Thyroid gland (tissue), 4 donors: ENCODE measurements around the gene DGAT2. TPM values are rescaled to one million over a fixed set of nuclear protein-coding genes. Genes with fewer than 3 reads are reported as not detected.

ENCODE experiments used
- DNase-seq, 2 donors: peaks; one replicate each; pipeline ENCODE4 v3.0.0-alpha.2; 2019
- H3K27ac ChIP-seq, 3 donors: fragments of 200-600 bp; sonication (generic); 1 replicate in 2 of 3; 2 replicates in 1 of 3; pipeline ENCODE4 v1.5.1; 2016 to 2019; ENCODE audit warnings: mild to moderate bottlenecking in 1 of 3, moderate library complexity in 1 of 3
- H3K27me3 ChIP-seq: fragments of 200-600 bp; sonication (generic); one replicate; pipeline ENCODE4 v1.5.1; 2019
- H3K36me3 ChIP-seq, 2 donors: fragments of 200-600 bp; sonication (generic); one replicate each; pipeline ENCODE4 v1.5.1; 2016 to 2019
- H3K4me1 ChIP-seq, 2 donors: fragments of 200-600 bp; sonication (generic); one replicate each; pipeline ENCODE4 v1.5.1; 2017 to 2019
- H3K4me3 ChIP-seq, 3 donors: fragments of 200-600 bp; sonication (generic); replicated peaks in 1 of 3; 1 replicate in 2 of 3; 2 replicates in 1 of 3; pipeline ENCODE4 v1.5.1; 2016; ENCODE audit warnings: mild to moderate bottlenecking in 1 of 3
- H3K9me3 ChIP-seq: fragments of 200-600 bp; sonication (generic); one replicate; pipeline ENCODE4 v1.5.1; 2017
- POLR2A ChIP-seq, 2 donors: fragments of 450-650 bp; IDR thresholded peaks; one replicate each; pipeline ENCODE4 v1.6.1; 2017; ENCODE audit warnings: antibody characterized with exemption in 2 of 2, mild to moderate bottlenecking in 2 of 2, moderate library complexity in 1 of 2
- WGBS, 2 donors: methylation state at CpG; one replicate each; pipeline ENCODE4 v1.1.5; 2017; 5-methylcytosine and 5-hydroxymethylcytosine counted together
- intact Hi-C: fragments of 100-400 bp; cut with DNase I; formaldehyde crosslinking; loops from one replicate; pipeline ENCODE4 v1.15.1; 2023
- small RNA-seq: library from RNA; depleted of rRNA; stranded (forward); fragments of <200 nt; gene quantifications from one replicate; pipeline ENCODE3, GENCODE V24; 2016
- total RNA-seq, 4 donors: library from RNA; depleted of rRNA; stranded (reverse); fragments of >200 nt; gene quantifications; one replicate each; pipeline ENCODE4 v1.2.3, GENCODE V29; 2016
- TF ChIP-seq, protein P1 (sequence below), 6 experiments: fragments of 200-600 bp in 3 of 6; fragments of 450-650 bp in 3 of 6; sonication (generic) in 3 of 6; IDR thresholded peaks; one replicate each; pipeline ENCODE4 v1.5.1; 2016 to 2019; ENCODE audit warnings: antibody characterized with exemption in 6 of 6, mild to moderate bottlenecking in 2 of 6, inconsistent platforms in 1 of 6, moderate library complexity in 1 of 6

Gene DGAT2
- total RNA-seq, 4 donors from 2014 or later: 9.9 to 20.7 (median 16.3) TPM

DNA sequence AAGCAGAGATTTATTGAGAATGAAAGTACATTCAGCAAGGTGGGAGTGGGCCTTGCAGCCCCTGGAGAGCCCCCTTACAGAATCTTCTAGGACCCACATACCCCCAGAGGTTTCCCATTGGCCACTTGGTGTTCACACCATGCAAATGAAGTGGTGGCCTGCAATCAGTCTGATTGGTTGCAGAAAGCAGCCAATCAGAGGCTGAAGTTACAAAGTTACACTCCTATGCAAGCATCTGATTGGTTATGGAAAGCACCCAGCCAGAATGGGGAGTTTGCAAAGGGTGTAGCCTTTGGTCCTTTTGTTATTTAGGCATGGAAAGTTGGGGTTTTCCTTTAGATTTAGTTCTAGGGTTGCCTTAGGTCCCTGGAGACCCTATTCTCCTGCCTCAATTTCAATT lies 81.3 kb downstream of the DGAT2 start:
- Histone ChIP-seq H3K4me1 (peaks cover 10 to 29% of the 10 kb centered on the region in 2 donors), H3K4me3 (no peak overlapping the region), H3K27me3 (no peaks in the 10 kb centered on the region), H3K9me3 (no peaks in the 10 kb centered on the region), H3K36me3 (no peaks in the 10 kb centered on the region), H3K27ac (no peak overlapping the region)
- no peak for TF ChIP-seq POLR2A (IDR thresholded peaks at IDR 0.05)
- TF ChIP-seq, protein P1, sequence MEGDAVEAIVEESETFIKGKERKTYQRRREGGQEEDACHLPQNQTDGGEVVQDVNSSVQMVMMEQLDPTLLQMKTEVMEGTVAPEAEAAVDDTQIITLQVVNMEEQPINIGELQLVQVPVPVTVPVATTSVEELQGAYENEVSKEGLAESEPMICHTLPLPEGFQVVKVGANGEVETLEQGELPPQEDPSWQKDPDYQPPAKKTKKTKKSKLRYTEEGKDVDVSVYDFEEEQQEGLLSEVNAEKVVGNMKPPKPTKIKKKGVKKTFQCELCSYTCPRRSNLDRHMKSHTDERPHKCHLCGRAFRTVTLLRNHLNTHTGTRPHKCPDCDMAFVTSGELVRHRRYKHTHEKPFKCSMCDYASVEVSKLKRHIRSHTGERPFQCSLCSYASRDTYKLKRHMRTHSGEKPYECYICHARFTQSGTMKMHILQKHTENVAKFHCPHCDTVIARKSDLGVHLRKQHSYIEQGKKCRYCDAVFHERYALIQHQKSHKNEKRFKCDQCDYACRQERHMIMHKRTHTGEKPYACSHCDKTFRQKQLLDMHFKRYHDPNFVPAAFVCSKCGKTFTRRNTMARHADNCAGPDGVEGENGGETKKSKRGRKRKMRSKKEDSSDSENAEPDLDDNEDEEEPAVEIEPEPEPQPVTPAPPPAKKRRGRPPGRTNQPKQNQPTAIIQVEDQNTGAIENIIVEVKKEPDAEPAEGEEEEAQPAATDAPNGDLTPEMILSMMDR (IDR thresholded peaks at IDR 0.05): no peak
- no peak for DNase-seq
- intact Hi-C loops: no loop called here

GRCh38 chr11:75850787-75851186 lies 82.2 kb downstream of the DGAT2 start:
- peak; percentile 66 to 67 for DNase-seq
- no peaks in the 10 kb centered on the region for H3K27me3 ChIP-seq
- WGBS, 2 donors: 5 to 17% methylated on average over 3 of the region's 3 CpGs
- H3K9me3 ChIP-seq: no peaks in the 10 kb centered on the region
- TF ChIP-seq POLR2A (IDR thresholded peaks at IDR 0.05): no peak
- H3K4me3 ChIP-seq: no peak overlapping the region
- H3K36me3 ChIP-seq: no peaks in the 10 kb centered on the region
- H3K27ac ChIP-seq: peak overlapping the region; percentile 10 to 75 (median 16)
- peaks cover 19 to 34% of the 10 kb centered on the region in 2 donors for H3K4me1 ChIP-seq
- intact Hi-C loops: no loop called here

Small RNAs within 50 kb of the gene (small RNA-seq; reads per million reads assigned to genes)
- gene RF00019 (not detected), gene RN7SL786P (not detected)

Other genes with a start within 250 kb of the DGAT2 start
- 1 to 10 TPM; 5.6 to 6.4 (median 6.1) TPM for gene GDPD5, start 242.8 kb upstream of the DGAT2 start, total RNA-seq
- 100 to 1,000 TPM; 102 to 167 (median 143) TPM for gene SERPINH1, start 206.5 kb upstream of the DGAT2 start, total RNA-seq
- gene MAP6, start 99.7 kb upstream of the DGAT2 start, total RNA-seq: 10 to 100 TPM in 1 of 4 donors, 1 to 10 TPM in 3; 4.8 to 13.8 (median 9.4) TPM
- 1 to 10 TPM in 1 of 4 donors, not detected in 3; 1.0 TPM for gene MOGAT2, start 50.9 kb upstream of the DGAT2 start, total RNA-seq
- gene UVRAG, start 46.4 kb downstream of the DGAT2 start, total RNA-seq: 10 to 100 TPM; 27.1 to 35.9 (median 31.0) TPM